T-helper 22 cell (primary cell): ENCODE data around the gene KLHL3.

ENCODE experiments used
- DNase-seq: peaks from one replicate; pipeline ENCODE4 v3.0.0-alpha.2; 2020; ENCODE audit warnings: low read depth

Gene KLHL3

GRCh38 chr5:137743031-137743640 lies 7.2 kb upstream of the KLHL3 start:
- peak; percentile 32 for DNase-seq

GRCh38 chr5:137741718-137742117 lies 5.8 kb upstream of the KLHL3 start:
- DNase-seq, result no peak

GRCh38 chr5:137739737-137740136 lies 3.8 kb upstream of the KLHL3 start:
- DNase-seq, result no peak

- no peak for DNase-seq
Measured at GRCh38 chr5:137738947-137739346, 3.1 kb upstream of the KLHL3 start.

GRCh38 chr5:137737349-137738131 lies 1.7 kb upstream of the KLHL3 start:
- DNase-seq, result no peak

- no peak for DNase-seq
Measured at GRCh38 chr5:137736496-137736895, 607 bp upstream of the KLHL3 start.

GRCh38 chr5:137734962-137735554 lies 831 bp downstream of the KLHL3 start:
- DNase-seq, result no peak

GRCh38 chr5:137734331-137734730 lies 1.6 kb downstream of the KLHL3 start:
- DNase-seq, result no peak

GRCh38 chr5:137733922-137734321 lies 2.0 kb downstream of the KLHL3 start:
- no peak for DNase-seq

GRCh38 chr5:137733006-137733405 lies 2.9 kb downstream of the KLHL3 start:
- no peak for DNase-seq

- DNase-seq, result no peak
Measured at GRCh38 chr5:137731176-137731575, 4.7 kb downstream of the KLHL3 start.

GRCh38 chr5:137730336-137730735 lies 5.6 kb downstream of the KLHL3 start:
- no peak for DNase-seq

GRCh38 chr5:137728048-137728447 lies 7.8 kb downstream of the KLHL3 start:
- DNase-seq, result no peak

- no peak for DNase-seq
Measured at GRCh38 chr5:137727623-137728022, 8.3 kb downstream of the KLHL3 start.

GRCh38 chr5:137724251-137724650 lies 11.6 kb downstream of the KLHL3 start:
- no peak for DNase-seq

GRCh38 chr5:137718611-137719010 lies 17.3 kb downstream of the KLHL3 start:
- DNase-seq, result no peak

- no peak for DNase-seq
Measured at GRCh38 chr5:137716337-137716736, 19.6 kb downstream of the KLHL3 start.

GRCh38 chr5:137715456-137715855 lies 20.4 kb downstream of the KLHL3 start:
- no peak for DNase-seq

GRCh38 chr5:137714946-137715345 lies 20.9 kb downstream of the KLHL3 start:
- DNase-seq, result no peak

- DNase-seq, result no peak
Measured at GRCh38 chr5:137714494-137714893, 21.4 kb downstream of the KLHL3 start.

GRCh38 chr5:137712139-137712667 lies 23.7 kb downstream of the KLHL3 start:
- no peak for DNase-seq

- DNase-seq, result no peak
Measured at GRCh38 chr5:137710086-137710485, 25.8 kb downstream of the KLHL3 start.
